ENCODE data around the gene APOB.

The APOB gene

GRCh38 chr2:20984408-20984807 is 59.5 kb downstream of the APOB start:
- DNase-seq (ENCODE audit: low read depth in 2 of 2), result no peak

DNA sequence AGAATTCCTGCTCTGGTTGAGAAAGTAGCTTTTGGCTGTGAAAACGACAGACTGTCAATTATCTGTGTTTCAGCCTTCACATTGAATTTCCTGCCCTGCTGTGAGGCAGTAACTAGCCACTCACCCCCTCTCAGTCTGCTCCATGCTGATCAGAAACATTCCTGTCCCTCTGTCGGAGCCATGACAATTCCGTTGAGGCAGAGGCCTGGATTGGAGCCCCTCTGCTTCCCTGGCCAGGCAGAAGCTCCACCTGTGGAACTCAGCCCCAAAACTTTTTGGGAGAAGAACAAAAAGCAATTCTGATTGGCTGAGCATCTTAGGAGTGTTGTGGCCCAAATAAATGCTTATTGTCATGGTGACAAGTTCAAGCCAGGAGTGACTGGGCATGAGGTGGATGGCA is 60.0 kb downstream of the APOB start:
- DNase-seq (ENCODE audit: low read depth in 2 of 2), result no peak

DNA sequence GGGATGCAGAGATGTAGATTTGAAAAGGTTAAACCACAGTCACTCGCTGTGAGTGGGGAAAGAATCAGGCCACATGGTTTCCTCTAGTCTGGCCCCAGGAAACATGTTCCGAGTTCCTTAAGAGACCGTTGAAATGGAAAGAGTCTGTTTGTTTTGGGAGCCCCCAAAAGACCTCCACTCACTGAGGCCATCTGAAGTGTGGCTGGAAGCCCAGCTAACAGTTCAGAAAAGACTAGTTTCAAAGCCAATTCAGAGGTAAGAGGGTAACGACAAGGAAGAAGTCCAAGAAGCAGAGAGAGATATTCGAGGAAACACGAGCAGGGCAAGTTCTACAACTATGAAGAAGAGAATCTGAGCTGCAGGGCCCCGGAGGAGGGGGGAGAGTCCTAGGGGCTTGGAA is 61.0 kb downstream of the APOB start:
- no peak for DNase-seq (ENCODE audit: low read depth in 2 of 2)

GRCh38 chr2:20977520-20978180 is 66.2 kb downstream of the APOB start:
- no peak for DNase-seq (ENCODE audit: low read depth in 2 of 2)

DNA sequence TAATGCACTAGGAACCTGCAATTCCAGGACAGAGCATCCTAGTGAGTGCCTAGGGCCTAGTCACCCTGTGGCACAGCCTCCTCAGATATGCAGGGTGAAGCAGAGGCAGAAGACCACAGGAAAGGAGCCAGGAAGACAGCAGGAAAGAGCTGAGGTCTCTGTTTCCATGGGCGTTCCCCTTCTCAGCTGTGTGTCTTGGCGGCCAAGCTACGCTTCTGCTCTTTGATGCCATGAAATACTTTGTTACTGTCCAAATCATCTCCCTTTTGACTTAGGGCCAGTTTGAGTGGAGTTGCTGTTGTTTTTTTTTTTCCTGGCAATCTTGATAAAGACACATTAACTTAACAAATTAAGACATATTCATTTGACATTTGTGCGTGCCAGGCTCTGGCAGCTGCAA is 67.3 kb downstream of the APOB start:
- DNase-seq (ENCODE audit: low read depth in 2 of 2), result no peak

DNA sequence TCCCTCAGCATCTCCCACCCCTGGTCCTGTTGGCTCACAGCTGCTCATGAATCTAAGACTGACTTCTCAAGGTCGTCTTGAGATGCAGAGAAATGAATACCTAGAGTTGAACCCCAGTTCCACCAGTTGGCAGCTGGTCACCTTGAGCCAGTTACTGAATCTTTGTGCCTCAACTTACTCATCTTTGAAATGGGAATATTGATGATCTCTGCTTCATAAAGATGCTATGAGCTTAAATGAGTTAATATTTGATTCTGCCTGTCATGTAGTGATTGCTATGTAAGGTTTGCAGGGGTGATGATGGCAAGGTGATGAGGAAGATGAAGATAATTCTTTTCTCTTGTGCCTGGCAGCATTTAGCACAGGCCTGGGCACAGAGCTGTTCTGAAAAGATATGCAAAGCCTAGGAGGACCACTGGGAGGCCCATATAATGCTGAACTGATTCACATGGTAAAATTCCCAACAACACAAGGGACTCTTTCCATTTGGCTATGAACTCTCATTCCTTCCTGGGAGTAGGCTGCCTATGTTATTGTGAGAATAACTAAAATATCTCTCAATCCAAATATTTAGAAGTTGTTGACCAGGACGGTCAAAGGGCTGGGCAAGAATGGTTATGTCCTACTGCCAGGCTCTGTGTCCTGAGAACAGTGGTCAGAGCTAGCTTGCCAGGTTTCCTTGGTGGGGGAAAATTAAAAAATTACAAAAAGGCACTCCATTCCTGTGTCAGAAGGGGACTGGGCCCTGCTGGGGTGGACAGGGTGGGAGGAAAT is 70.9 kb downstream of the APOB start:
- DNase-seq (ENCODE audit: low read depth in 2 of 2), result no peak

DNA sequence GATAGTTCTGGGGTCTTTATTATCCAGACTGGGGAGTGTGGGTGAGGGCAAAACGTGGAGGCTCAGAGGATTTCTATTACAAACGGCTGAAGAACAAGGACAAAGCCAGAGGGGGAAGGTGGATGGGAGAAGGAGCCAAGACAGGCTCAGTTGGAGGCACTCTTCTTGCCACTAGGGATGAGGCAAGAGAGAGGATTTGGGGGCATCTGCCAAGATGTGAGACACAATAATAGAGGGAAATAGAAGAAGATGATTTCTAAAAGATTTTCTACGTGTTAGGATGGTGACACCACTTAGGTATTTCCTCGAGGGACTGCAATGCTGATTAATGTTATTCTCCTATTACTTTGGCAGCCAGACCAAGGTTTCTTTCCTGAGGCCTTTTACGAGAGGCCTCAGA is 71.8 kb downstream of the APOB start:
- no peak for DNase-seq (ENCODE audit: low read depth in 2 of 2)

GRCh38 chr2:20970068-20970467 is 73.8 kb downstream of the APOB start:
- no peak for DNase-seq (ENCODE audit: low read depth in 2 of 2)

GRCh38 chr2:20966061-20966595 is 77.7 kb downstream of the APOB start:
- DNase-seq (ENCODE audit: low read depth in 2 of 2), result no peak

DNA sequence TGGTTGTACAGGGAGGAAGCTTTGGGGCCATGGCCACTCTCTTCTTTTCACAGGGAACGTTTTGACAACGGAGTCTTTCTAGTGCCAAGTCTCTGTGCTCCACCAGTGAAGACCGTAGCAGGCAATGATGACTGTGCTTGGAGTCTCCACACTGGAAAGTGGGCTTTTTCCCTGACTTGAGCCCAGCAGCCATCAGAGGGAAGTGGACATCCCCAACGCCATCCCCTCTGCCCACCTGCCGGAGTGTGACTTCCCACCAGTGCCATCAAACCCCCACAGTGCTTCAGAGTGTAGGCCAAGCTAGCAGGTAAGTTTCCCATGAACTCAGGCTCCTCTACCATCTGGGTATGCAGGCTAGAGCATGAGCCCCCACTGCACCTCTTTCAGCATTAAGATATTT is 78.7 kb downstream of the APOB start:
- no peak for DNase-seq (ENCODE audit: low read depth in 2 of 2)

GRCh38 chr2:20963867-20964266 is 80.0 kb downstream of the APOB start:
- DNase-seq (ENCODE audit: low read depth in 2 of 2), result no peak

DNA sequence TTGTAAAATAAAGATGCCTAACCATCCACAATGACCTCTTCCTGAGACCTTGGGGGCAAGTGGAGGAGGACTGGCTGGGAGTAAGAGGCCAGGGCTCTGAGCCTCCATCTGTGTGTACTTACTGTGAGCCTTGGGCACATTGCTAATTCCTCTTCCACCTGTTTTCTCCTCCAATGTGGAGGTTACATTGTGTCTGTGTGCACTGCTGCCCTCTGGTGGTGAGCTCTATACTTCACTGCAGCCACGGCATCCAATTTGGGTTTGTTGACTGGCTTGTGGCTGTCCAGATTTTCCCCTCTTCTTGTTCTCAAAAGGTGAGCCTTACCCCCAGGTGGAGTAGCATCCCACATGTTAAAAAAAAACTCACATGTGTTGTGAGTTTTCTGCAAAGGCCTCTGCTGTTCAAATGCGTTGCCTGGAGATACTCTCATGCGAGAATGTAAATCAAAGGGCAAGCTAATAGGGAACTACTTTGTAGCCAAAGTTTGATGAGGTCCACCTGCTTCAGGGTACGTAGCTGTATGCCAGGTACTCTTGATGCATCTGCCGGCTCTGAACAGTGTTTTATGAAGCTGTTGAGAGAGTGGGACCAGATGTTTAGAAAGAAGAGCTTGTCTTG is 80.8 kb downstream of the APOB start:
- peak; percentile 27 to 51 for DNase-seq (ENCODE audit: low read depth in 2 of 2)

- no peak for DNase-seq (ENCODE audit: low read depth in 2 of 2)
Measured at GRCh38 chr2:20961858-20962257, 82.0 kb downstream of the APOB start.

DNA sequence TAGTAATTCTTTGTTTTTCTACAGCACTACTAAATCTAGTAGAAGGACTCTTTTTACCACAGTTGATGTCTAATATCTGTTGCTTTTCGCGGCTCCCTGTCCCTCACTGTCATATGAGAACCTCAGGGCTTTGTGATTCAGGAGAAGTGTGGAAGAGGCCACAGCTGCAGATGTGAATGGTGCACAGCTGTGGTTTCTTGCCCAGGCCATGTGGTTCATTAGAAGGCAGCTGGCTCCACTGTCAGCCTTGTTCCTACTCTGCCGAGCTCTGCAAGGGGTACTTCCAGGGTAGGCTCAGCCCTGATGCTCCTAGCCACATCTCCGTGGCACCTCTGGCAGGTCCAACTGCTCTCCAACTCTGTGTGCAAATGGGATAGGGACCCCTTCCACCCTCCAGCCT is 83.9 kb downstream of the APOB start:
- no peak for DNase-seq (ENCODE audit: low read depth in 2 of 2)

DNA sequence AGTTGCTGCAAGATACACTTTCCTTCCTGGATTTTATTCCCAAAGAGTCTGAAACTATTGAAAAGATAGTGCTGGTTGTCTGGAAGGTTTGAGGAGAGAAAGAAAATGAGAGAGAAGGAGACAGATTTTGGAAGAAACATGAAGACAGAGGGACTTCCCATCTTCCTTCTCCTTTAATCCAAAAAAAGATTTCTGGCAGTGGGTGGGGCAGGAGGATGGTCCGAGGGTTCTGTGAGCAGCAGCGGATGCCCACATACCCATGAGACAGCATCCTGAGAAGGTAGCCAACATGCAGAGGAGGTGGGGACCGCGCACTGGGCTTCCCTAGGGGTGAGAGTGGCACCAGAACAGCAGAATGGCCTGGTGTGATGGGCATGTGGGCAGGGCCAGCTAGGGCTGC is 84.6 kb downstream of the APOB start:
- no peak for DNase-seq (ENCODE audit: low read depth in 2 of 2)

- DNase-seq (ENCODE audit: low read depth in 2 of 2), result no peak
Measured at GRCh38 chr2:20957788-20958525, 85.9 kb downstream of the APOB start.

DNA sequence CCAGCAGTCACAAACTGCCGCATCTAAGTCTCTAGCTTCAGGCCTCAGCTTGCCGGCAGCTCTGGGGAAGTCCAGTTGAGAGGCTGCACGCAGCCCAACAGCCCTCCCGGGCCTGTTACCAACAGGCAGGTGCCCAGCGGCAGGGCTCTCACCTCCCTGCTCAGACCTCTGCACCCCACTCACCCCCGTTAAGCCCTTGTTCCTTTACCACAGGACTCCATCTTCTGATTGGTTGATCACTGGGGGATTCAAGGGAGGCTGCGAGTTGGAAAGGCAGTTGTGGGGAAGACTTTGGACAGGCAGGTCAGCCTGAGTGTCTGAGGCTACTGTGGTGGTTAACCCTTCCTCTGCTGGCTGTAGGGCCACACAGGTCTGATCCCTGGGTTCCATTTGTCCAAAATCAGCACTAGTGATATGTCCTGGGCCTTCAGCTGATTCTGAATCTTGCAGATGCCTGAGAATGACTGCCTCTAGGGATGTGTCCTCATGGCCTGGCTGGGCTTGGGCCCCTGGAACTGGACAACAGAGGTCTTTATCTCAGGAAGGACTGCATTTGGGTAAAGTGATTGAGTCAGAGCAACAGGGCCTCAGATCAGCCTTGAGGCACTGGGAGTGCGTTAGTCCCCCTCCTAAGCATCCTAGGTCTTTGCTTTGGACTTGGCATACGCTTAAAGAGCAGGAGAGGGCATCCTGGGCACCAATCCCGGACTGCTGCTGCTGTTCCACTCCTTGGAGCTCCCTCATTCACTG is 88.4 kb downstream of the APOB start:
- no peak for DNase-seq (ENCODE audit: low read depth in 2 of 2)

DNA sequence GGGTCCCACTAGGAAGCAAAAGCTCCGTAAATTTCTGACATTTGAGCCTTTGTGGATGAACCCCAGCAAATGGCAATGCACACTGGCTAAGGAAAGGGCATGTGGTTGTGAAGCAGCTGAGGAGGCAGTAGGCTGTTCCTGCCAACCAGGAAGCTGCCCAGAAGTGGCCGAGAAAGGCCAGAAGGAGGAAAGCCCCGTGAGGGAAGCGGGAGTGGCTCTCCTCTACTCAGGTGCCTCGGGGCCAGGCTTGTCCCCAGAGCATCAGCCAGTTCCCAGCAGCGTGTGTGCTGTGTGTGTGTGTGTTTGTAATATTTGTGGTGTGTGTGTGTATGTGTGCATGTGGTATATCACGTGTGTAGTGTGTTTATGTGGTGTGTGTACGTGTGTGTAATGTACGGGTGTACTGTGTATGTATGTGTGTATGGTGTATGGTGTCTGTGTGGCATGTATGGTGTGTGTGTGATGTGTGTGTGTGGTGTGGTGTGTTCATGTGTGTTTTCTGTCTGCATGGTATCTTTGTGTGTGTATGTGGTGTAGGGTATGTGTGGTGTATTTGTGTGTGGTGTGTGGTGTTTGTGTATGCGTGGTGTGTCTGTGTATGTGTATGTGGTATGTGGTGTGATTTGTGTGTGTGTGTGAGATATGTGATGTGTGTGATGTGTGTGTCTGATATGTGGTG is 90.6 kb downstream of the APOB start:
- DNase-seq (ENCODE audit: low read depth in 2 of 2), result no peak
